HG03571 (cell line): ENCODE results near the gene RNF212B.
"Not testable (repeated sequence)": the region's sequence is repeated elsewhere in the genome, so short reads cannot be mapped to it uniquely, and the experiment has no call there.

Source experiments
- ATAC-seq: cut with Tn5 transposase; IDR thresholded peaks from one replicate; pipeline ENCODE4 v1.9.1; 2021; ENCODE audit not compliant: unreplicated experiment

RNF212B gene

GRCh38 chr14:23237772-23238594, at the start of gene RNF212B:
Gene RNF212B (plus strand): TSS chr14:23237936. CDS start chr14:23240346, 2,410 bp downstream.
- no peak for ATAC-seq

GRCh38 chr14:23193432-23193831, 44.3 kb upstream of the RNF212B start:
- ATAC-seq, result no peak

GRCh38 chr14:23195552-23196101, 42.1 kb upstream of the RNF212B start:
- no peak for ATAC-seq

- ATAC-seq, result not testable (repeated sequence)
These were observed 41.2 kb upstream of the RNF212B start for GRCh38 chr14:23196487-23196886.

- ATAC-seq, result not testable (repeated sequence)
These were observed 38.6 kb upstream of the RNF212B start for GRCh38 chr14:23199141-23199540.

GRCh38 chr14:23202001-23202400, 35.7 kb upstream of the RNF212B start:
- ATAC-seq, result no peak

- ATAC-seq, result no peak
These were observed 31.2 kb upstream of the RNF212B start for GRCh38 chr14:23206422-23207145.

- ATAC-seq, result no peak
These were observed 30.6 kb upstream of the RNF212B start for GRCh38 chr14:23207146-23207540.

GRCh38 chr14:23208324-23208723, 29.4 kb upstream of the RNF212B start:
- no peak for ATAC-seq

- no peak for ATAC-seq
These were observed 27.9 kb upstream of the RNF212B start for GRCh38 chr14:23209651-23210423.

- no peak for ATAC-seq
These were observed 22.3 kb upstream of the RNF212B start for GRCh38 chr14:23215421-23215820.

- no peak for ATAC-seq
These were observed 20.4 kb upstream of the RNF212B start for GRCh38 chr14:23217032-23218020.

- no peak for ATAC-seq
These were observed 18.7 kb upstream of the RNF212B start for GRCh38 chr14:23219075-23219474.

- not testable (repeated sequence) for ATAC-seq
These were observed 12.8 kb upstream of the RNF212B start for GRCh38 chr14:23224958-23225357.

- ATAC-seq, result no peak
These were observed 10.2 kb upstream of the RNF212B start for GRCh38 chr14:23227566-23227965.

- no peak for ATAC-seq
These were observed 8.9 kb upstream of the RNF212B start for GRCh38 chr14:23228812-23229211.

- not testable (repeated sequence) for ATAC-seq
These were observed 5.4 kb upstream of the RNF212B start for GRCh38 chr14:23232241-23232808.

GRCh38 chr14:23240661-23241060, 2.9 kb downstream of the RNF212B start:
- no peak for ATAC-seq

- ATAC-seq, result not testable (repeated sequence)
These were observed 3.5 kb downstream of the RNF212B start for GRCh38 chr14:23241061-23241715.
